Thoracic aorta (tissue), 2 donors: Measurements from ENCODE around the gene HELZ. TPM values are rescaled to one million over a fixed set of nuclear protein-coding genes. Genes with fewer than 3 reads are reported as not detected.

ENCODE experiments used
- ATAC-seq: fragments of 150-250 bp; one replicate; pipeline ENCODE4 v1.8.0; 2017; ENCODE audit warnings: low read depth; ENCODE audit not compliant: insufficient number of reproducible peaks, low FRiP score
- DNase-seq: peaks from one replicate; pipeline ENCODE4 v3.0.0-alpha.2; 2020; ENCODE audit warnings: low spot score
- H3K27ac ChIP-seq, 2 donors: fragments of 200-600 bp; sonication (generic); 1 replicate in 1 of 2; 2 replicates in 1 of 2; pipeline ENCODE4 v1.5.1; 2016; ENCODE audit warnings: mild to moderate bottlenecking in 2 of 2, moderate library complexity in 2 of 2
- H3K27me3 ChIP-seq: fragments of 200-600 bp; sonication (generic); replicated peaks from 2 replicates; pipeline ENCODE4 v1.6.0; 2016; ENCODE audit warnings: mild to moderate bottlenecking; ENCODE audit not compliant: insufficient read depth
- H3K36me3 ChIP-seq: fragments of 200-600 bp; sonication (generic); one replicate; pipeline ENCODE4 v1.5.1; 2016
- H3K4me1 ChIP-seq, 2 donors: fragments of 200-600 bp; sonication (generic); 1 replicate in 1 of 2; 2 replicates in 1 of 2; pipeline versions ENCODE4 v1.5.1 to v1.6.0; 2016; ENCODE audit warnings: low read depth in 2 of 2, mild to moderate bottlenecking in 1 of 2; ENCODE audit not compliant: control insufficient read depth in 1 of 2
- H3K4me3 ChIP-seq: fragments of 200-600 bp; sonication (generic); 2 replicates; pipeline ENCODE4 v1.5.1; 2016; ENCODE audit warnings: mild to moderate bottlenecking
- H3K9me3 ChIP-seq: fragments of 200-600 bp; sonication (generic); 2 replicates; pipeline ENCODE4 v1.5.1; 2016
- CTCF ChIP-seq: fragments of 200-600 bp; sonication (generic); IDR thresholded peaks from one replicate; pipeline ENCODE4 v1.5.1; 2019; ENCODE audit warnings: antibody characterized with exemption
- total RNA-seq, 2 donors: library from RNA; depleted of rRNA; stranded (reverse); fragments of >200 nt; gene quantifications; one replicate each; pipeline versions ENCODE4 v1.1.0 to v1.2.3, GENCODE V29; 2016

The HELZ gene
- total RNA-seq, 2 donors from 2014 or later, result 47.8 to 58.4 TPM

GRCh38 chr17:67030641-67031040, 214.4 kb downstream of the HELZ start:
- no peak for TF ChIP-seq CTCF
- no peaks in the 10 kb centered on the region for H3K27me3 ChIP-seq
- H3K4me3 ChIP-seq, result no peak overlapping the region
- H3K9me3 ChIP-seq, result no peaks in the 10 kb centered on the region
- H3K27ac ChIP-seq, result no peak overlapping the region
- no peaks in the 10 kb centered on the region for H3K4me1 ChIP-seq
- no peaks in the 10 kb centered on the region for H3K36me3 ChIP-seq
- no peak for DNase-seq
- ATAC-seq, result no peak

GRCh38 chr17:67027031-67027628, 217.9 kb downstream of the HELZ start:
- TF ChIP-seq CTCF, result no peak
- ATAC-seq (no peak), DNase-seq (no peak)
- H3K4me3 ChIP-seq, result no peak overlapping the region
- H3K9me3 ChIP-seq, result no peaks in the 10 kb centered on the region
- H3K4me1 ChIP-seq, result no peaks in the 10 kb centered on the region
- no peaks in the 10 kb centered on the region for H3K36me3 ChIP-seq
- no peak overlapping the region for H3K27ac ChIP-seq
- H3K27me3 ChIP-seq, result no peaks in the 10 kb centered on the region

GRCh38 chr17:67026341-67026740, 218.7 kb downstream of the HELZ start:
- H3K27ac ChIP-seq, result no peak overlapping the region
- H3K36me3 ChIP-seq, result no peaks in the 10 kb centered on the region
- H3K4me3 ChIP-seq, result no peak overlapping the region
- H3K27me3 ChIP-seq, result no peaks in the 10 kb centered on the region
- no peaks in the 10 kb centered on the region for H3K9me3 ChIP-seq
- ATAC-seq (no peak), DNase-seq (no peak)
- TF ChIP-seq CTCF, result no peak
- H3K4me1 ChIP-seq, result no peaks in the 10 kb centered on the region

- H3K27ac ChIP-seq, result no peak overlapping the region
- H3K4me3 ChIP-seq, result no peak overlapping the region
- DNase-seq (no peak), ATAC-seq (no peak)
- no peak for TF ChIP-seq CTCF
- no peaks in the 10 kb centered on the region for H3K27me3 ChIP-seq
- no peaks in the 10 kb centered on the region for H3K36me3 ChIP-seq
- H3K9me3 ChIP-seq, result no peaks in the 10 kb centered on the region
- H3K4me1 ChIP-seq, result no peaks in the 10 kb centered on the region
Measured at GRCh38 chr17:67025216-67025792, 219.7 kb downstream of the HELZ start.

- no peak overlapping the region for H3K4me3 ChIP-seq
- H3K9me3 ChIP-seq, result no peaks in the 10 kb centered on the region
- TF ChIP-seq CTCF, result no peak
- no peaks in the 10 kb centered on the region for H3K4me1 ChIP-seq
- no peaks in the 10 kb centered on the region for H3K36me3 ChIP-seq
- H3K27me3 ChIP-seq, result no peaks in the 10 kb centered on the region
- ATAC-seq, result no peak
- H3K27ac ChIP-seq, result no peak overlapping the region
- no peak for DNase-seq
Measured at GRCh38 chr17:67024736-67025135, 220.3 kb downstream of the HELZ start.
